Kidney (tissue), 14 donors: ENCODE data around the gene ERO1A. TPM values are rescaled to one million over a fixed set of nuclear protein-coding genes. Genes with fewer than 3 reads are reported as not detected.

Experiments used
- DNase-seq, 5 donors: peaks; one replicate each; pipeline ENCODE4 v3.0.0-alpha.2; 2013 to 2020
- FAIRE-seq: peaks from 2 replicates; lab custom pipeline; 2012; peaks lifted over from hg19 to GRCh38; lab: Jason Lieb, UNC
- H3K27ac ChIP-seq, 2 donors: one replicate each; pipeline ENCODE4 v1.7.0; 2013; ENCODE audit warnings: low read depth in 2 of 2, low read length in 2 of 2, inconsistent platforms in 1 of 2
- H3K27me3 ChIP-seq: one replicate; pipeline ENCODE4 v1.7.1; 2013; ENCODE audit warnings: low read length, inconsistent platforms; ENCODE audit not compliant: control insufficient read depth, insufficient read depth
- H3K36me3 ChIP-seq, 3 donors: one replicate each; pipeline versions ENCODE4 v1.7.0 to v1.7.1; 2013; ENCODE audit warnings: low read length in 3 of 3, control low read depth in 1 of 3, inconsistent platforms in 1 of 3; ENCODE audit not compliant: insufficient read depth in 3 of 3, control insufficient read depth in 2 of 3
- H3K4me1 ChIP-seq, 3 donors: one replicate each; pipeline versions ENCODE4 v1.7.0 to v1.7.1; 2013; ENCODE audit warnings: low read length in 3 of 3, inconsistent platforms in 1 of 3, low read depth in 1 of 3; ENCODE audit not compliant: control insufficient read depth in 2 of 3, insufficient read depth in 2 of 3
- H3K4me3 ChIP-seq, 3 donors: one replicate each; pipeline versions ENCODE4 v1.7.0 to v1.8.1; 2013; ENCODE audit warnings: low read length in 3 of 3, control low read depth in 1 of 3, inconsistent platforms in 1 of 3
- H3K9ac ChIP-seq, 3 donors: one replicate each; pipeline versions ENCODE4 v1.7.0 to v1.7.1; 2013; ENCODE audit warnings: low read length in 3 of 3, control low read depth in 1 of 3, inconsistent platforms in 1 of 3
- H3K9me3 ChIP-seq, 3 donors: one replicate each; pipeline versions ENCODE4 v1.7.0 to v1.7.1; 2013; ENCODE audit warnings: low read length in 3 of 3, control low read depth in 1 of 3, inconsistent platforms in 1 of 3; ENCODE audit not compliant: control insufficient read depth in 2 of 3, insufficient read depth in 1 of 3
- CTCF ChIP-seq: IDR thresholded peaks from 3 replicates; pipeline ENCODE4 v1.5.1; 2012; ENCODE audit warnings: mild to moderate bottlenecking, moderate library complexity, borderline replicate concordance; ENCODE audit not compliant: insufficient read depth; ENCODE audit errors: extremely low read depth
- intact Hi-C: fragments of 100-400 bp; cut with DNase I; formaldehyde crosslinking; loops from one replicate; pipeline ENCODE4 v1.11.1; 2022
- polyA plus RNA-seq: library from polyadenylated mRNA; stranded (reverse); fragments of 350-450 nt; fragmentation: Illumina TruSeq; extraction: RNeasy Lipid Tissue Mini Kit (QIAGEN cat#74804); gene quantifications from one replicate; pipeline ENCODE4 v1.2.3, GENCODE V29; 2014; ENCODE audit warnings: low read depth, low replicate concordance; ENCODE audit not compliant: insufficient read depth
- total RNA-seq: library from RNA; stranded (reverse); fragmentation: NEBNext Ultra II Directional; extraction: Animal tissue kit (Norgen Biotek cat#: 25700); gene quantifications from one replicate; pipeline ENCODE4 v1.2.1, GENCODE V29; 2021
- donor health status: control.
- donor health status: control.
- donor health status: control.
- donor health status: control.
- donor health status: control.
- donor health status: DM: yes; HTN: yes; CAD: no.
- donor health status: Normal renal cell carcinoma (clear cell type).

Gene ERO1A
- total and polyA plus RNA-seq, 2 donors from 2014 or later, result 8.6 to 40.5 TPM

- intact Hi-C loops, result no loop called here
- DNase-seq (no peak), FAIRE-seq (no peak)
- Histone ChIP-seq H3K36me3 (peaks cover 0 to 7% (median 0%) of the 10 kb centered on the region in 3 donors), H3K9me3 (no peaks in the 10 kb centered on the region), H3K4me3 (no peak overlapping the region), H3K27ac (no peak overlapping the region), H3K27me3 (no peaks in the 10 kb centered on the region), H3K4me1 (no peaks in the 10 kb centered on the region), H3K9ac (no peak overlapping the region)
- TF ChIP-seq CTCF, result no peak
Measured at GRCh38 chr14:52649511-52649910, 45.8 kb downstream of the ERO1A start.

GRCh38 chr14:52641745-52642144, 53.6 kb downstream of the ERO1A start:
- DNase-seq (no peak), FAIRE-seq (no peak)
- H3K27ac ChIP-seq, result no peak overlapping the region
- intact Hi-C loops, result no loop called here
- no peaks in the 10 kb centered on the region for H3K27me3 ChIP-seq
- H3K36me3 ChIP-seq, result no peaks in the 10 kb centered on the region
- H3K4me1 ChIP-seq, result no peaks in the 10 kb centered on the region
- no peak overlapping the region for H3K9ac ChIP-seq
- no peak for TF ChIP-seq CTCF
- H3K4me3 ChIP-seq, result no peak overlapping the region
- H3K9me3 ChIP-seq, result peaks cover 0 to 6% (median 0%) of the 10 kb centered on the region in 3 donors

- intact Hi-C loops, result no loop called here
- no peaks in the 10 kb centered on the region for H3K4me1 ChIP-seq
- FAIRE-seq, result no peak
- no peak for DNase-seq
- H3K36me3 ChIP-seq, result no peaks in the 10 kb centered on the region
- no peak for TF ChIP-seq CTCF
- H3K9me3 ChIP-seq, result peaks cover 0 to 6% (median 0%) of the 10 kb centered on the region in 3 donors
- H3K4me3 ChIP-seq, result no peak overlapping the region
- H3K9ac ChIP-seq, result no peak overlapping the region
- H3K27ac ChIP-seq, result no peak overlapping the region
- H3K27me3 ChIP-seq, result no peaks in the 10 kb centered on the region
Measured at GRCh38 chr14:52640137-52640536, 55.2 kb downstream of the ERO1A start.

- H3K27me3 ChIP-seq, result no peaks in the 10 kb centered on the region
- no peak for DNase-seq
- no peak overlapping the region for H3K27ac ChIP-seq
- H3K4me3 ChIP-seq, result no peak overlapping the region
- TF ChIP-seq CTCF, result no peak
- no peak overlapping the region for H3K9ac ChIP-seq
- no peaks in the 10 kb centered on the region for H3K9me3 ChIP-seq
- H3K36me3 ChIP-seq, result no peaks in the 10 kb centered on the region
- intact Hi-C loops, result no loop called here
- no peaks in the 10 kb centered on the region for H3K4me1 ChIP-seq
- FAIRE-seq, result no peak
Measured at GRCh38 chr14:52619687-52620086, 75.7 kb downstream of the ERO1A start.
